HG03175 (cell line): Measurements from ENCODE around the gene ADCY2.

Experiments used
- ATAC-seq: cut with Tn5 transposase; IDR thresholded peaks from one replicate; pipeline ENCODE4 v1.9.1; 2021; ENCODE audit warnings: mild to moderate bottlenecking, moderate library complexity; ENCODE audit not compliant: unreplicated experiment

ADCY2 gene

GRCh38 chr5:7585807-7586206, 189.9 kb downstream of the ADCY2 start:
- ATAC-seq: no peak

- no peak for ATAC-seq
Observed at GRCh38 chr5:7586480-7586879, 190.5 kb downstream of the ADCY2 start.

GRCh38 chr5:7589800-7590199, 193.9 kb downstream of the ADCY2 start:
- no peak for ATAC-seq

GRCh38 chr5:7592910-7593309, 197.0 kb downstream of the ADCY2 start:
- no peak for ATAC-seq

GRCh38 chr5:7597059-7597642, 201.2 kb downstream of the ADCY2 start:
- no peak for ATAC-seq

GRCh38 chr5:7606840-7607465, 211.0 kb downstream of the ADCY2 start:
- no peak for ATAC-seq

GRCh38 chr5:7608772-7609171, 212.8 kb downstream of the ADCY2 start:
- no peak for ATAC-seq

GRCh38 chr5:7609726-7610125, 213.8 kb downstream of the ADCY2 start:
- ATAC-seq: no peak

- no peak for ATAC-seq
Observed at GRCh38 chr5:7610531-7611177, 214.7 kb downstream of the ADCY2 start.

GRCh38 chr5:7611518-7611917, 215.6 kb downstream of the ADCY2 start:
- ATAC-seq: no peak

GRCh38 chr5:7615566-7616061, 219.7 kb downstream of the ADCY2 start:
- ATAC-seq: no peak

- no peak for ATAC-seq
Observed at GRCh38 chr5:7616897-7617296, 221.0 kb downstream of the ADCY2 start.

GRCh38 chr5:7622498-7622897, 226.6 kb downstream of the ADCY2 start:
- no peak for ATAC-seq

GRCh38 chr5:7625740-7626139, 229.8 kb downstream of the ADCY2 start:
- no peak for ATAC-seq

- ATAC-seq: no peak
Observed at GRCh38 chr5:7628248-7628647, 232.3 kb downstream of the ADCY2 start.

- ATAC-seq: no peak
Observed at GRCh38 chr5:7628820-7629219, 232.9 kb downstream of the ADCY2 start.

- no peak for ATAC-seq
Observed at GRCh38 chr5:7629561-7629960, 233.6 kb downstream of the ADCY2 start.

- ATAC-seq: no peak
Observed at GRCh38 chr5:7634837-7635236, 238.9 kb downstream of the ADCY2 start.

GRCh38 chr5:7638456-7638855, 242.5 kb downstream of the ADCY2 start:
- ATAC-seq: no peak

- no peak for ATAC-seq
Observed at GRCh38 chr5:7642029-7642428, 246.1 kb downstream of the ADCY2 start.

- ATAC-seq: no peak
Observed at GRCh38 chr5:7644723-7645122, 248.8 kb downstream of the ADCY2 start.

GRCh38 chr5:7650755-7651154, 254.8 kb downstream of the ADCY2 start:
- no peak for ATAC-seq
